ENCODE data around the gene PPP4C.

Gene PPP4C

DNA sequence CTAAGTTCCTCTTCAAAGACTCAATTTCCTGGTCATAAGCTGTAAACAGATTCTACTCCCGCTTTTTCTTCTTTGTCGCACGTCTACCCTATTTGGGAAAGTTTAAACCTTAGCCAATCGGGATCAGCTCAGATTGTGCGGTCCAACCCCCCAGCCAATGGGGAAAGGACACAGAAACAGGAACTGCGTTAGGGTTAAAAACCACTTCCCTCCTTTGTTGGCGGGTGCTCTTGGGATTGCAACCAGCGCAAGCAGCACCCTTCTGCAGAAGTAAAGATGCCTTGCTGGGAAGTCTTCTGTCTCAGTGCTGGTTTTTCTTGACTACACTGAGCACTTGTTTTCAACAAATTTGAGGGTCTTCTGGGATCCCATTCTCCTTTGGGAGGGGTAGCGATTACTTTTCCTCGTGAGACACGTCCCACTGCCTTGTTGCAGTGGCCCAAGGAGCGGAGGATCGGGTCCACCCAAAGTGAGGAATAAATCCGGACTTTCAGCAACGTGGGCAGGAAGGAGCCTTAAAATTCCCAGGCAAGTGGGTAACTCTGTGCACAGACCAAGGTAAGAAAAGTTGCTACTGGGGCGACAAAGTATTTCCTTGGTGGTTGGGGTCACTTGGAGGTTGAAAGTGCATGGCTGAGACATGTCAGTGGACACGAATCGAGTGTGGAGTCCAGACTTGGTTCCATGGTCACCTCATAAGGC is 21.2 kb downstream of the PPP4C start:
- Histone ChIP-seq H3K4me3 (ENCODE audit: low read depth in 1 of 2, low read length in 1 of 2) (peak overlapping the region; percentile 85 to 100), H3K36me3 (peaks cover 33% of the 10 kb centered on the region), H3K4me1 (ENCODE audit: control insufficient read depth in 1 of 2, insufficient read depth in 1 of 2, low read depth in 1 of 2, low read length in 1 of 2) (peaks cover 46 to 53% of the 10 kb centered on the region in 2 experiments), H3K27ac (peak overlapping the region; percentile 100), H3K27me3 (no peaks in the 10 kb centered on the region), H3K9me3 (peaks cover 23% of the 10 kb centered on the region)
- TF ChIP-seq, protein P1, sequence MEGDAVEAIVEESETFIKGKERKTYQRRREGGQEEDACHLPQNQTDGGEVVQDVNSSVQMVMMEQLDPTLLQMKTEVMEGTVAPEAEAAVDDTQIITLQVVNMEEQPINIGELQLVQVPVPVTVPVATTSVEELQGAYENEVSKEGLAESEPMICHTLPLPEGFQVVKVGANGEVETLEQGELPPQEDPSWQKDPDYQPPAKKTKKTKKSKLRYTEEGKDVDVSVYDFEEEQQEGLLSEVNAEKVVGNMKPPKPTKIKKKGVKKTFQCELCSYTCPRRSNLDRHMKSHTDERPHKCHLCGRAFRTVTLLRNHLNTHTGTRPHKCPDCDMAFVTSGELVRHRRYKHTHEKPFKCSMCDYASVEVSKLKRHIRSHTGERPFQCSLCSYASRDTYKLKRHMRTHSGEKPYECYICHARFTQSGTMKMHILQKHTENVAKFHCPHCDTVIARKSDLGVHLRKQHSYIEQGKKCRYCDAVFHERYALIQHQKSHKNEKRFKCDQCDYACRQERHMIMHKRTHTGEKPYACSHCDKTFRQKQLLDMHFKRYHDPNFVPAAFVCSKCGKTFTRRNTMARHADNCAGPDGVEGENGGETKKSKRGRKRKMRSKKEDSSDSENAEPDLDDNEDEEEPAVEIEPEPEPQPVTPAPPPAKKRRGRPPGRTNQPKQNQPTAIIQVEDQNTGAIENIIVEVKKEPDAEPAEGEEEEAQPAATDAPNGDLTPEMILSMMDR (IDR thresholded peaks at IDR 0.05), result peak; percentile 80

- no peaks in the 10 kb centered on the region for H3K4me1 ChIP-seq (ENCODE audit: control insufficient read depth in 1 of 2, insufficient read depth in 1 of 2, low read depth in 1 of 2, low read length in 1 of 2)
- peak overlapping the region; percentile 32 for H3K27ac ChIP-seq
- H3K36me3 ChIP-seq, result peaks cover 59% of the 10 kb centered on the region
- H3K4me3 ChIP-seq (ENCODE audit: low read depth in 1 of 2, low read length in 1 of 2), result no peak overlapping the region
- no peaks in the 10 kb centered on the region for H3K27me3 ChIP-seq
- TF ChIP-seq, protein P1 (IDR thresholded peaks at IDR 0.05), result no peak
- no peaks in the 10 kb centered on the region for H3K9me3 ChIP-seq
Observed at GRCh38 chr16:30104090-30104489, 28.3 kb downstream of the PPP4C start.

DNA sequence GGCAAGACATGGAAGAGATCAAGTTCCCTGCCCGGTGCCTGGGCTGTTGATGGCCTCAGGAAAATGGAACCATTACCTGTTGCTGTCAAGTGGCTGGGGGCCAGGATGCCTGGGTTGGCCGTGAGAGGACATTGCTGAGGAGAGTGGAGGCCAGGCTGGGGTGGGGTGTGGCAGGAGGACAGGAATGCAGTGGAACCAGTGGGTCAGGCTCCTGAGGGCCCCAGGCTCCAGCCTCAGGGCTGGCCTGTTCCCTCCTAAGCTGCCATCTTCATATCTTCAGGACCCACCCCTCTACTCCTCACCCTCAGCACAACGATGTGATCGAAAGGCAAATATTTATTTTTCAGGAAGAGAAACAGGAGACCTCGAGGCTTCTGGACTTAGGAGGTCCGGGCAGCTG is 28.7 kb downstream of the PPP4C start:
- peaks cover 63% of the 10 kb centered on the region for H3K36me3 ChIP-seq
- no peaks in the 10 kb centered on the region for H3K9me3 ChIP-seq
- no peaks in the 10 kb centered on the region for H3K27me3 ChIP-seq
- H3K4me1 ChIP-seq (ENCODE audit: control insufficient read depth in 1 of 2, insufficient read depth in 1 of 2, low read depth in 1 of 2, low read length in 1 of 2), result no peaks in the 10 kb centered on the region
- H3K27ac ChIP-seq, result peak overlapping the region; percentile 32
- TF ChIP-seq, protein P1 (IDR thresholded peaks at IDR 0.05), result no peak
- no peak overlapping the region for H3K4me3 ChIP-seq (ENCODE audit: low read depth in 1 of 2, low read length in 1 of 2)

DNA sequence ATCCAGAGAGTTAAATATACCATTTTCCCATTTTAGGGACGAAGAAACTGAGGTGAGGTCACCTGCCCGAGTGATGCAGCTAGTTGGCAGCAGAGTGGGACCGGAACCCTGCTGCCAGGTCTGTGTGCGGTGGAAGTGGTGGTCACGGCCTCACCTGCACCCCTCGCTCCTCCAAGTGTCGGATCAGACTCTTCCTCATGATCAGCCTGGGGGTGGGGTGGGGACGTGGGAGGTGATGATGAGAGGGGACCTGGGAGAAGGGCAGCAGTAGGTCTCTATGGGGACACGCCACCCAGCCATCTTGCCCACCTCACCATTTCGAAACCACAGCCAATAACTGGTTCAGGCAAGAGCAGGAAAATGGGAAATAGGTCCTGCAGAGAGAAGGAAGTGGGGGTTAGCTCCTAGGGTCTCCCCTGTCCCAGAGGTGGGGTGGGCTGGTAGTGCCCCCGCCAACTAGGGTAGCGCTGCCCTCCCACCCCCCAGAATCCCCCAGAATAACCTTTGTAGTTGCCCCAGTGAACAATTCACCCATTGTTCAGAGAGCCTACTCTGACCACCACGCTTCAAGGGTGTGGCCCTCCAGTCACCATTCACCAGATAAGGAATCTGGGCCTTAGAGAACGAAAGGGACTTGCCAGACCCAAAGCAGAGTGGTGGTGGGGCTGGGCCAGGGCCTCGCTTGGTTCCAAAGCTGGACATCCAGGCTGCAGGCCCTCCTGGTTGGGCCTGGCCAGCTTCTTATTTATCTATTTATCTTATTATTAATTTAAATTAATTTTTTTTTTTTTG is 32.5 kb downstream of the PPP4C start:
- Histone ChIP-seq H3K9me3 (no peaks in the 10 kb centered on the region), H3K27ac (no peak overlapping the region), H3K4me1 (ENCODE audit: control insufficient read depth in 1 of 2, insufficient read depth in 1 of 2, low read depth in 1 of 2, low read length in 1 of 2) (no peaks in the 10 kb centered on the region), H3K4me3 (ENCODE audit: low read depth in 1 of 2, low read length in 1 of 2) (no peak overlapping the region), H3K27me3 (no peaks in the 10 kb centered on the region), H3K36me3 (peaks cover 94% of the 10 kb centered on the region)
- TF ChIP-seq, protein P1 (IDR thresholded peaks at IDR 0.05), result no peak

- Histone ChIP-seq H3K27ac (no peak overlapping the region), H3K9me3 (no peaks in the 10 kb centered on the region), H3K4me3 (ENCODE audit: low read depth in 1 of 2, low read length in 1 of 2) (no peak overlapping the region), H3K4me1 (ENCODE audit: control insufficient read depth in 1 of 2, insufficient read depth in 1 of 2, low read depth in 1 of 2, low read length in 1 of 2) (no peaks in the 10 kb centered on the region), H3K27me3 (no peaks in the 10 kb centered on the region), H3K36me3 (peaks cover 98% of the 10 kb centered on the region)
- TF ChIP-seq, protein P1 (IDR thresholded peaks at IDR 0.05), result no peak
Observed at GRCh38 chr16:30110661-30111060, 34.9 kb downstream of the PPP4C start.

All from neutrophil (primary cell).